CD14-positive monocyte (primary cell): ENCODE data around the gene CELSR1. TPM values are rescaled to one million over a fixed set of nuclear protein-coding genes. Genes with fewer than 3 reads are reported as not detected.
A peak's percentile ranks its signal among the peaks of the same experiment; 100 is the strongest.

ENCODE experiments used
- DNase-seq, 3 donors: peaks; one replicate each; pipeline ENCODE4 v3.0.0-alpha.2; 2011 to 2022
- H2AFZ ChIP-seq: 2 replicates; pipeline ENCODE4 v1.6.0; 2012; ENCODE audit warnings: mild to moderate bottlenecking, low read depth, low read length, inconsistent platforms; ENCODE audit not compliant: insufficient read depth, poor library complexity, severe bottlenecking
- H3K27ac ChIP-seq, 2 donors: 1 replicate in 1 of 2; 2 replicates in 1 of 2; pipeline ENCODE4 v1.5.1; 2012 to 2013; ENCODE audit warnings: low read length in 2 of 2, control low read depth in 1 of 2, inconsistent platforms in 1 of 2, low read depth in 1 of 2, mild to moderate bottlenecking in 1 of 2
- H3K27me3 ChIP-seq, 2 donors: one replicate each; pipeline versions ENCODE4 v1.6.0 to v1.6.1; 2011 to 2013; ENCODE audit warnings: low read length in 2 of 2; ENCODE audit not compliant: control insufficient read depth in 2 of 2, insufficient read depth in 2 of 2
- H3K36me3 ChIP-seq, 2 donors: replicated peaks in 1 of 2; 1 replicate in 1 of 2; 2 replicates in 1 of 2; pipeline versions ENCODE4 v1.5.1 to v1.6.1; 2012 to 2013; ENCODE audit warnings: low read length in 2 of 2, control low read depth in 1 of 2, inconsistent platforms in 1 of 2, mild to moderate bottlenecking in 1 of 2; ENCODE audit not compliant: insufficient read depth in 2 of 2, control insufficient read depth in 1 of 2
- H3K4me1 ChIP-seq, 2 donors: 1 replicate in 1 of 2; 2 replicates in 1 of 2; pipeline versions ENCODE4 v1.5.1 to v1.6.1; 2012 to 2013; ENCODE audit warnings: low read length in 2 of 2, control low read depth in 1 of 2, inconsistent platforms in 1 of 2, mild to moderate bottlenecking in 1 of 2, moderate library complexity in 1 of 2; ENCODE audit not compliant: insufficient read depth in 2 of 2, control insufficient read depth in 1 of 2
- H3K4me2 ChIP-seq: replicated peaks from 2 replicates; pipeline ENCODE3; 2012; ENCODE audit warnings: low read length, moderate library complexity, mild to moderate bottlenecking; ENCODE audit not compliant: poor library complexity, severe bottlenecking; ENCODE audit errors: extremely low read depth
- H3K4me3 ChIP-seq, 3 experiments: fragments of 200-600 bp in 1 of 3; sonication (generic) in 1 of 3; replicated peaks in 1 of 3; 1 replicate in 2 of 3; 2 replicates in 1 of 3; pipeline ENCODE4 v1.5.1; 2011 to 2013; ENCODE audit warnings: low read length in 3 of 3, mild to moderate bottlenecking in 3 of 3, control low read depth in 2 of 3, low read depth in 2 of 3, inconsistent platforms in 1 of 3, moderate library complexity in 1 of 3
- H3K79me2 ChIP-seq: 2 replicates; pipeline ENCODE4 v1.6.0; 2012; ENCODE audit warnings: mild to moderate bottlenecking, control low read depth, inconsistent platforms, low read length, moderate library complexity; ENCODE audit not compliant: insufficient read depth
- H3K9ac ChIP-seq: 2 replicates; pipeline ENCODE4 v1.6.0; 2017; ENCODE audit warnings: low read length, mild to moderate bottlenecking; ENCODE audit not compliant: insufficient read depth, poor library complexity, severe bottlenecking
- H3K9me3 ChIP-seq, 2 donors: replicated peaks in 1 of 2; 1 replicate in 1 of 2; 2 replicates in 1 of 2; pipeline versions ENCODE4 v1.5.1 to v1.6.1; 2012 to 2013; ENCODE audit warnings: low read length in 2 of 2, control low read depth in 1 of 2; ENCODE audit not compliant: control insufficient read depth in 1 of 2, insufficient read depth in 1 of 2
- H4K20me1 ChIP-seq: 2 replicates; pipeline ENCODE4 v1.6.0; 2012; ENCODE audit warnings: mild to moderate bottlenecking, low read length, control low read depth, moderate library complexity; ENCODE audit not compliant: insufficient read depth
- H3K27ac Mint-ChIP-seq, 7 donors: one replicate each; pipeline ENCODE4 v1.8.0; 2020; ENCODE audit warnings: mild to moderate bottlenecking in 7 of 7, mixed read lengths in 7 of 7, moderate library complexity in 6 of 7, inconsistent platforms in 2 of 7
- H3K27me3 Mint-ChIP-seq, 3 donors: one replicate each; pipeline ENCODE4 v1.8.0; 2021 to 2022; ENCODE audit warnings: low read depth in 3 of 3, mild to moderate bottlenecking in 3 of 3, mixed read lengths in 3 of 3, moderate library complexity in 3 of 3, inconsistent platforms in 1 of 3
- H3K36me3 Mint-ChIP-seq, 2 donors: one replicate each; pipeline ENCODE4 v1.8.0; 2020; ENCODE audit warnings: mixed read lengths in 2 of 2, inconsistent platforms in 1 of 2, mild to moderate bottlenecking in 1 of 2
- H3K4me1 Mint-ChIP-seq: one replicate; pipeline ENCODE4 v1.8.0; 2020; ENCODE audit warnings: mild to moderate bottlenecking, mixed read lengths
- H3K4me3 Mint-ChIP-seq, 2 donors: one replicate each; pipeline ENCODE4 v1.8.0; 2020; ENCODE audit warnings: mild to moderate bottlenecking in 2 of 2, mixed read lengths in 2 of 2, moderate library complexity in 1 of 2
- H3K9me3 Mint-ChIP-seq, 7 donors: one replicate each; pipeline ENCODE4 v1.8.0; 2020 to 2022; ENCODE audit warnings: mixed read lengths in 7 of 7, mild to moderate bottlenecking in 6 of 7, moderate library complexity in 6 of 7, inconsistent platforms in 2 of 7
- CTCF ChIP-seq: fragments of 200-600 bp; IDR thresholded peaks from one replicate; pipeline ENCODE4 v1.8.0; 2022; ENCODE audit warnings: antibody characterized with exemption, mild to moderate bottlenecking
- WGBS: methylation state at CpG from one replicate; pipeline ENCODE4 v1.1.5; 2013; ENCODE audit warnings: missing lambda C conversion rate; ENCODE audit not compliant: insufficient coverage; 5-methylcytosine and 5-hydroxymethylcytosine counted together
- intact Hi-C, 2 donors: fragments of 100-400 bp; cut with micrococcal nuclease; formaldehyde crosslinking; loops; one replicate each; pipeline versions ENCODE4 v1.15.0 to v1.15.1; 2023
- polyA plus RNA-seq, 3 donors: library from polyadenylated mRNA; depleted of rRNA in 1 of 3; unstranded in 2 of 3; stranded (reverse) in 1 of 3; fragments of 300-500 nt in 2 of 3; fragments of >200 nt in 1 of 3; fragmentation: Illumina TruSeq in 2 of 3; gene quantifications; 1 replicate in 2 of 3; 2 replicates in 1 of 3; pipeline ENCODE4 v1.2.3, GENCODE V29; 2012 to 2021

Gene CELSR1
- polyA plus RNA-seq, 3 donors, result 0.16 TPM; not detected in 2

GRCh38 chr22:46349681-46350080, 187.7 kb downstream of the CELSR1 start:
- 100% methylated on average over 2 of the region's 6 CpGs for WGBS
- intact Hi-C loops, result no loop called here
- no peak overlapping the region for H3K4me3 ChIP-seq

GRCh38 chr22:46349238-46349637, 188.2 kb downstream of the CELSR1 start:
- Mint-ChIP-seq H3K36me3 (peaks cover 92 to 100% of the 10 kb centered on the region in 2 donors), H3K9me3 (no peaks in the 10 kb centered on the region), H3K27ac (peak overlapping the region in 1 of 7 donors; percentile 65), H3K4me3 (no peak overlapping the region), H3K4me1 (no peaks in the 10 kb centered on the region), H3K27me3 (no peaks in the 10 kb centered on the region)
- no peaks in the 10 kb centered on the region for H3K4me1 ChIP-seq
- H3K4me2 ChIP-seq, result no peak overlapping the region
- H3K4me3 ChIP-seq, result no peak overlapping the region
- H3K9ac ChIP-seq, result no peak overlapping the region
- no peak for DNase-seq
- no peaks in the 10 kb centered on the region for H3K79me2 ChIP-seq
- peaks cover 18% of the 10 kb centered on the region for H4K20me1 ChIP-seq
- H3K27me3 ChIP-seq, result no peaks in the 10 kb centered on the region
- H3K9me3 ChIP-seq, result no peaks in the 10 kb centered on the region
- TF ChIP-seq CTCF, result no peak
- intact Hi-C loops, result no loop called here
- H2AFZ ChIP-seq, result no peak overlapping the region
- WGBS, result 91% methylated on average over 17 of the region's 18 CpGs
- peaks cover 97 to 99% of the 10 kb centered on the region in 2 donors for H3K36me3 ChIP-seq
- no peak overlapping the region for H3K27ac ChIP-seq

More at GRCh38 chr22:46349681-46350080, 187.7 kb downstream of the CELSR1 start:
- H3K27me3 ChIP-seq, result no peaks in the 10 kb centered on the region
- Mint-ChIP-seq H3K9me3 (no peaks in the 10 kb centered on the region), H3K27me3 (no peaks in the 10 kb centered on the region), H3K4me3 (no peak overlapping the region), H3K4me1 (no peaks in the 10 kb centered on the region), H3K36me3 (peaks cover 92 to 100% of the 10 kb centered on the region in 2 donors), H3K27ac (no peak overlapping the region)
- no peak overlapping the region for H3K27ac ChIP-seq
- H3K4me2 ChIP-seq, result no peak overlapping the region
- H3K9ac ChIP-seq, result no peak overlapping the region
- no peak overlapping the region for H2AFZ ChIP-seq
- H3K36me3 ChIP-seq, result peaks cover 95 to 99% of the 10 kb centered on the region in 2 donors
- TF ChIP-seq CTCF, result no peak
- DNase-seq, result no peak
- H4K20me1 ChIP-seq, result peaks cover 17% of the 10 kb centered on the region
- no peaks in the 10 kb centered on the region for H3K9me3 ChIP-seq
- no peaks in the 10 kb centered on the region for H3K79me2 ChIP-seq
- H3K4me1 ChIP-seq, result no peaks in the 10 kb centered on the region
